ENCODE measurements around the gene BTBD9.

GRCh38 chr6:38522322-38522721 is 117.4 kb downstream of the BTBD9 start:
- no peak for TF ChIP-seq CTCF (IDR thresholded peaks at IDR 0.05)
- TF ChIP-seq POLR2A (IDR thresholded peaks at IDR 0.05), result no peak
